ENCODE results near the gene SMIM11.

DNA sequence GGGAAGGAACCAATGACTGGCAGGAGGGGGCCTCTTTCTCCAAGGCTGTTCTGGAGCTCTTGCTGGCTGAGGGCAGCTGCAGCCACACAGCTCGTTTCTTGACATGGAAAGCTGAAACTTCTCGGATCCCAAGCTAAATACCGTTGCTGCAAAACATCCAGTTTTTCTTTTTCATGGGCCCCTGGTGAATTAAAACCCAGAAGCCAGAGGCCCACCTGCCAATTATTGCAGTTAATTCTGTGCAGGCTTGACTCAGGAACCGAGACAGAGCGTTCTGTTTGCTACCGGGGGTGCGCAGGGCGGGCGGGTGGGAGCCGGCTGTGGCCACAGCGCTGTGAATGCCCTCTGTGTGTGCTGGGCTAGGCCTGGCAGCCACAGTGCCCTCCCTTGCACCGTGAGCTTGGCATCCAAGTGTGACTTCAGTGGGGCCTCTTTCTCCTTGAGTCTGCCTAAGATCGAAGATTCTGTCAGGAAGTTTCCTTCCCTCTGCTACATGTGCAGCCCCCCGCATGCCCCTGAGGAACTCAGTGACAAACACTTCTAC, 31.4 kb upstream of the SMIM11 start:
- TF ChIP-seq, protein P1, sequence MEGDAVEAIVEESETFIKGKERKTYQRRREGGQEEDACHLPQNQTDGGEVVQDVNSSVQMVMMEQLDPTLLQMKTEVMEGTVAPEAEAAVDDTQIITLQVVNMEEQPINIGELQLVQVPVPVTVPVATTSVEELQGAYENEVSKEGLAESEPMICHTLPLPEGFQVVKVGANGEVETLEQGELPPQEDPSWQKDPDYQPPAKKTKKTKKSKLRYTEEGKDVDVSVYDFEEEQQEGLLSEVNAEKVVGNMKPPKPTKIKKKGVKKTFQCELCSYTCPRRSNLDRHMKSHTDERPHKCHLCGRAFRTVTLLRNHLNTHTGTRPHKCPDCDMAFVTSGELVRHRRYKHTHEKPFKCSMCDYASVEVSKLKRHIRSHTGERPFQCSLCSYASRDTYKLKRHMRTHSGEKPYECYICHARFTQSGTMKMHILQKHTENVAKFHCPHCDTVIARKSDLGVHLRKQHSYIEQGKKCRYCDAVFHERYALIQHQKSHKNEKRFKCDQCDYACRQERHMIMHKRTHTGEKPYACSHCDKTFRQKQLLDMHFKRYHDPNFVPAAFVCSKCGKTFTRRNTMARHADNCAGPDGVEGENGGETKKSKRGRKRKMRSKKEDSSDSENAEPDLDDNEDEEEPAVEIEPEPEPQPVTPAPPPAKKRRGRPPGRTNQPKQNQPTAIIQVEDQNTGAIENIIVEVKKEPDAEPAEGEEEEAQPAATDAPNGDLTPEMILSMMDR (IDR thresholded peaks at IDR 0.05; ENCODE audit: insufficient read depth, low read depth, low read length) = no peak
- no peak for TF ChIP-seq EZH2 (IDR thresholded peaks at IDR 0.05; ENCODE audit: insufficient read depth, low read length)

Data from astrocyte (in vitro differentiated cells and primary cell).